HG02943 (cell line): Measurements from ENCODE around the gene CDK5.

Source experiments
- ATAC-seq: cut with Tn5 transposase; IDR thresholded peaks from one replicate; pipeline ENCODE4 v1.9.1; 2021; ENCODE audit warnings: mild to moderate bottlenecking, low read depth, moderate library complexity; ENCODE audit not compliant: unreplicated experiment

The CDK5 gene

DNA sequence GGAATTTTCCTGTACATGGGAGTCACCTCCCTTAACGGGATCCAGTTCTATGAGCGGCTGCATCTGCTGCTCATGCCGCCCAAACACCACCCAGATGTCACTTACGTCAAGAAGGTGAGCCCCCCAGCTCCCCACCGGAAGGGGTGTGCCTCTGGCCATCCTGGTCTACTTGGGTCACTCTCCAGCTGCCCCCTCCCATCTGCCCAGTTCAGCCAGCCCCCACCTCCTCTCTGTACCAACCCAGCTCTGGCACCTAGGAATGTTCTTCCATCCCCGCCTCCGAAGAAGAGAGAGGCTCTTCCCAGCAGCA lies 17.9 kb upstream of the CDK5 start:
- no peak for ATAC-seq

- no peak for ATAC-seq
Measured at GRCh38 chr7:151074817-151075661, 17.3 kb upstream of the CDK5 start.

DNA sequence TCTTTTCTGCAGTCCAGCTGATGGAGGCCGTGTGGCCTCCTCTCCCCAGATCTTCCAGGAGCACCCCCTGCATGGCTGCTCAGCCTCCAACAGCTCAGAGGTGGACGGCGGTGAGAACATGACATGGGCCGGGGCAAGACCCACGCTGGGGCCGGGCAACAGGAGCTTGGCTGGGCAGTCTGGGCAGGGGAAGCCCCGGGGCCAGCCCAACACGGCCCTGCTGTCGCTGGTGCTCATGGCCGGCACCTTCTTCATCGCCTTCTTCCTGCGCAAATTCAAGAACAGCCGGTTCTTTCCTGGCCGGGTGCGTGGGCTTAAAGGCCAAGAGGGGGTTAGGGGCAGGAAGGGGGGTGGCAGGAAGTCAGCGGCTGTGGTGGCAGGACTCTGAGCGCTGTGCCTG lies 16.3 kb upstream of the CDK5 start:
- ATAC-seq: no peak

DNA sequence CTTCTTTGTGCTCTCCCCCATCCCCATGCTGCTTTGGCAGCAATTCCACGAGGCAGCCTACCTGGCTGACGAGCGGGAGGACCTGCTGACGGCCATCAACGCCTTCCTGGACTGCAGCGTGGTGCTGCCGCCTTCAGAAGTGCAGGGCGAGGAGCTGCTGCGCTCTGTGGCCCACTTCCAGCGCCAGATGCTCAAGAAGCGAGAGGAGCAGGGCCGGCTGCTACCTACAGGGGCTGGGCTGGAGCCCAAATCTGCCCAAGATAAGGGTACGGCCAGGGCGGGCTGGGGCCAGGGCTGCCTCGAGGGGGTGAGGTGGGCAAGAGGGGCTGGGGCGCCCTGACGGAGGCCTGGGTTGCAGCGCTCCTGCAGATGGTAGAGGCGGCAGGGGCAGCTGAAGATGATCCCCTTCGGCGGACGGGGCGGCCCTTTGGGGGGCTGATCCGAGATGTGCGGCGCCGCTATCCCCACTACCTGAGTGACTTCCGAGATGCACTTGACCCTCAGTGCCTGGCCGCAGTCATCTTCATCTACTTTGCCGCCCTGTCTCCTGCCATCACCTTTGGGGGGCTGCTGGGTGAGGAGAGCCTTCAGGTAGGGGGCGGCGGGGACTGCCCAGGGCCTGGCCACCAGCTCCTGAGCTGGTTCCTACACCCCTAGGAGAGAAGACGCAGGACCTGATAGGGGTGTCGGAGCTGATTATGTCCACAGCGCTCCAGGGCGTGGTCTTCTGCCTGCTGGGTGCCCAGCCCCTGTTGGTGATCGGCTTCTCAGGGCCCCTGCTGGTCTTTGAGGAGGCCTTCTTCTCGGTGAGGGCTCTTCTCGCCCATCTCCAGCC lies 13.6 kb upstream of the CDK5 start:
- ATAC-seq: no peak

- no peak for ATAC-seq
Measured at GRCh38 chr7:151070574-151070960, 12.9 kb upstream of the CDK5 start.

DNA sequence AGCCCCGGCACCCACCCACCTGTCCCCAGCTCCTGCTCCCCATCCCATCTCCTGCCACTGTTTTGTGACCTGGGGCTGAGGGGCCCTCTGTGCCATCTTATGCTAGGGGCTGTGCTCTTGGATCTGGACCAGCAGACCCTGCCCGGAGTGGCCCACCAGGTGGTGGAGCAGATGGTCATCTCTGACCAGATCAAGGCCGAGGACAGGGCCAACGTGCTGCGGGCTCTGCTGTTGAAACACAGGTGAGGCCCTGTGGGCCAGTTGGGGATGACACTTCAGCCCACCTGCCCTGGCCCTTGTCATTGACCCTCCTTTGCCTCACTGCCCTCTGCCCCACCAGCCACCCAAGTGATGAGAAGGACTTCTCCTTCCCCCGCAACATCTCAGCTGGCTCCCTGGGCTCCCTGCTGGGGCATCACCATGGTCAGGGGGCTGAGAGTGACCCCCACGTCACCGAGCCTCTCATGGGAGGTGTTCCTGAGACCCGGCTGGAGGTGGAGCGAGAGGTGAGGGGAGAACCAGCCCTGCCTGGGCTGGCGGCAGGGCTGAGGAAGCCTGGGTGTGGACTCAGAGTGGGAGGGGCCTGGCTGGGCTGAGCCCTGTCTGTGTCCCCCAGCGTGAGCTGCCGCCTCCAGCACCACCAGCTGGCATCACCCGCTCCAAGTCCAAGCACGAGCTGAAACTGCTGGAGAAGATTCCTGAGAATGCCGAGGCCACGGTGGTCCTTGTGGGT lies 12.3 kb upstream of the CDK5 start:
- ATAC-seq: no peak

DNA sequence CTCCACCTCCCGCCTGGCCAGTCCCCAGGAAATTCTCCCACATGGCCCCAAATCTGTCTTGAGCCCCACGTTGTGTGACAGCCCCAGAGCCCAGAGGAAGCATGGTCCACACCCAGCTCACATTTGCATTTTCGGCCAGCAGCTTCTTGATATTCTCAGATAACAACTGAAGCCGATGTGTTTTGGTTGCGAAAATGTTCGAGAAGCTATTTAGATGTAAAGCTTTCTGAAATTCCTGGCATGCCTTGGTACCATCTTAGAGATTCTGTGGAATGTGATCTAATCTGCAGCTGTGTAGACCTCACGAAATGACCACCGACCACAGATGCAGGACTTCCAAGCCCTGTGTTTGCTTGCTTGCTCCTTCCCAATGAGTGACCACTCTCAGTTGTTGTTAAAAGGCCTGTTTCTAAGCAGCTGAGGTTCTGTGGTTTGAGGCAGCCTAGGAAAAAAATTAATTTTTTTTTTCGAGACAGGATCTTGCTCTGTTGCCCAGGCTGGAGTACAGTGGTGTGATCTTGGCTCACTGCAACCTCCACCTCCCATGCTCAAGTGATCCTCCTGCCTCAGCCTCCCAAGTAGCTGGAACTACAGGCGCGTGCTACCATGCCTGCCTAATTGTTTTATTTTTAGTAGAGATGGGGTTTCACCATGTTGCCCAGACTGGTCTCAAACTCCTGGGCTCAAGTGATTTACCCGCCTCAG lies 10.5 kb upstream of the CDK5 start:
- ATAC-seq: no peak

- ATAC-seq: no peak
Measured at GRCh38 chr7:151066273-151066974, 8.7 kb upstream of the CDK5 start.

DNA sequence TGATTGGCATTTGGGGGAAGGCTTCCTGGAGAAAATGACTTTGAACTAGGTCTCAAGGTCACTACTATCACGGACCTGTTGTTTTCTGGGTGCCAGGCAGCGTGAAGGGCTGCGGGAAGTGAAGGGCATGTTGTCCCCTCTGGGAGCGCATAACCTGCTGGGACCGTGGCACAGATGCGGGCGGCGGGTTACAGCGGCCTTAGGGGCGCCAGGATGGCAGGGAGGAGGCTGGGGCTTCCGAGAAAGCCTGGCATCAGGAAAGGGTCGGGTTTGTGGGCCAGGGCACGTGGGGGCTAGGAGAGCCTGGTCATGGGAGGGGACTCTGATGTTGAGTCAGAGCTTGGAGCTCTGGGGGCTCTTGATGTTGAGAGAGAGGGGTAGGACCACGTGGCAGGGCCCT lies 7.8 kb upstream of the CDK5 start:
- no peak for ATAC-seq

DNA sequence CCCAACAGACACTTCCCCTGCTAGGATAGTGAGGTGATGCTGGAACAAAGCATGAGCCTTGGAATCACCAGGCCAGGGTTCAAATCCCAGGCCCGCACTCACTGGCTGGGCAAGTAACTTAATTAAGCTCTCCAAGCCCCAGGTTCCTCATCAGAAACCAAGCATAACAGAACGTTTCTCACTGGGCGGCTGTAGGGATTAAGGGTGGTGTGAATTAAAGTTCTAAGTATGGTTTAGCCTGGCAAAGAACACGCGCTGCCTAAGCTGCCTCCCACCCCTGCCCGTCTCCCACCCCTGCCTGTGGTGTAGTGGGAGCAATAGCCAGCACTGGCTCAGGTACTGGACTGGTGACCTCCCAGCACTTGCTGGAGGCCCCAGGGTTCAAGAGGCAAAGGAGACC lies 7.3 kb upstream of the CDK5 start:
- ATAC-seq: no peak

GRCh38 chr7:151064454-151064853 lies 6.8 kb upstream of the CDK5 start:
- ATAC-seq: no peak

- no peak for ATAC-seq
Measured at GRCh38 chr7:151063212-151063561, 5.5 kb upstream of the CDK5 start.

DNA sequence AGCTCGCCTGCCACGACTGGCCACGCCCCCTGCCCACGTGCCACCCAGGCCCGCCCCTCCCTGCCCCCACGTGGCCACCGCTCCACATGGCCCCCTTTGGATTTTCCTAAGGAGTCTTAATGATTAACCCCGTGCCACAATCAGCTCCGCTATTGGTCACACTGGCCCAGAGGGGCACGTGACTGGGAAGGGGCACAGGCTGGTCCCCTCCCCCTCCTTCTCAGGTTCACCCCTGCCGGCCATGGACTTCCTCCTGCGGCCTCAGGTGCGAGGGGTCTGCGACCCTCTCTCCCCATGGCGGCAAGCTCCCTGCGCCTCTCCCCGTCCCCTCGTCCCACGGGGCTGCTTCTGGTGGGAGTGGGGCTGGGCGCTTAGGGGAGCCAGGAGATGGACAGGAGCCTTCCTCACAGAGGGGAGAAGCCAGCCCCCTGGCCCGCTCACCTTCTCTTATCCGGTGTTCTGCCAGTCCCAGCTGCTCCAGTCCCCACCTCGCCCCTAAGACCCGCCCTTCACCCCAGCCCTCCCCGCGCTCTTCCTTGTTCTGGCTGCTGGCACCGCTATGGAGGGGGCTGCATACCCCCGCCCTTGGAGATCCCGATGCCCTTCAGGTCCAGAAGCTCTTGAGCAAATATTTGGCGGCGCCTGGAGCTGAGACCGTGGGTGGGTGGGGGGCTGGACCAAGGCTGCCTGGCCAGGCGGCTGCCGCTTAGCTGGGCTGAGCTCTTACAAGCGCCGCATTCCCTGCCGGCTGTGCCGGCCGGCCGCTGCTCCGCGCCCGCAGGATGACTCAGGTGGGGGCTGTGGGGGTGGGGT lies 4.9 kb upstream of the CDK5 start:
- no peak for ATAC-seq

GRCh38 chr7:151062111-151062398 lies 4.4 kb upstream of the CDK5 start:
- no peak for ATAC-seq

DNA sequence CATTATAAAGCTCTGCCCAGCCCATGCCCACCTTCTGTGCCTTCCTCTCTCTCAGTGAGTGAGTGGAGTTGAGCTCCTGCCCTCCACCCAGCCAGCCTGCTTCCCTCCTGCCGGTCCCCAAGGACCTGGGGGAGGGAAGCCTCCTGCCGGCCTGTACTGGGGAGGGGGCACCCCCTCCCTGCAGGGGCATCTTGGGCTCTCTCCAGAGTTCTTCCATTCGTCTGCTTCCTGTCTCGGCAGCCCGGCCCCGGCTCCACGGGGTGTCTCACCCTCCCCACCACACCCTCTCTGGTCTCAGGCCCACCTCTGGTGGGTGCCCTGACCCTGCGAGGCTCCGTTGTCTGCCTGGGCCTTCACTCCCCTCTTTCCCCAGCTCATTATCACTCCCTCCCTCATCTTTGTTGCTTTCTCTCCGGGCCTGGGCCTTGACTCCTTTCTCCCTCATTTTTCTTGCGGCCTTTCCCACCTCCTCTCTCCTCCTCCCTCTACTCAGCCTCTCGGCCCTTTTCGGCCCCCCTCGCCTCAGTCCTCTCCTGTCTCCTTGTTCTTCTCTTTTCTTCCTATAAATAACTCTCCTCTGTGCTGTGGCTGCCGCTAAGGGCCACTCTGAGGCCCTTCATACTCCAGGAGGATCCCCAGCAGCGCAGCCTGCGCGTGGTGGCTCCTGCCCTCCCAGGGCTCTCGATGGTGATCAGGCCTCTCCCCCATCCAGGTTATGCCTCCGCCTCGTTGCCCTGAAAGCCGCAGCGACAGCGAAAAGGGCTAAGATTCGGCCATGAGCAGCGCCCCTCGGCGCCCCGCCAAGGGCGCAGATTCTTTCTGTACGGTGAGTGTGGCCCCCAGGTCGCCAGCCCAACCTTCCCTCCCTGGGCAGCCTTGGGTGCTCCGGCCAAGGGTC lies 3.8 kb upstream of the CDK5 start:
- no peak for ATAC-seq

DNA sequence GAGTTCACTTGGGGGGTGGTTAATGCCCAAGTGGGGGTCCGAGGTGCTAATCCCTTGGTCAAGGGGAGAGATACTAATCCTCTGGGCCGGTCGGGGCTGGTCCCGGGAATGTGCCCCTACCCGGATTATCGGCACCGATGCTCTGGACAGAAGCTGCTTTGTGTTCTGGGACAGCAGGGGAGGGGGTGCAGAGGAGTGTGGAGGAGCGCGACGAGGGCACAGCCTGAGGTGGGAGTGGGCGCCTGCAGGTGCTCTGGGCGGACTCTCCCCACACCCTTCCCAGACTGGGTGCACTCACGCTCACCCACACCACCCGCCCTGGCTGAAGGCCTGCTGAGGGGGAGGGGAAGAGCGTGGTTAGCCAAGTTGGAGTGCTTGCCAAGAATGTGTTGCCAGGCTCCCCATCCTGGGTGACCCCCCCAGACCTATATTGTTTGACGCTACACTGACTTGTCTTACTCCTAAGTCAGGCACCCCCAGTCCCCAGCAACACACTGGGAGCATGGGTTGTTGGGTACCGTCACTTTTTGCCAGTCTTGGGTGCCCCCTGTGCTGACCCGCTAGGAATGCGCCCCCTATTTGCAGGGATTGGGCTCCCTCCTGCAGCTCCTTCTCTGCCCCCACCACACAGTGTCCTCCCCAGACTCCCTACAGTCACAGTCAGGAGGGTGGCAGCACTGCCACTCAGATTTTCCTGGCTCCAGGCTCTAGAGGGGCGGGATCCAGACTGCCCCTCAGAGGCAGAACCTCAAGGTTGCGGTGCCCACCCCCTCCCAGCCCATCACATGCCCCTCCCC lies 2.9 kb upstream of the CDK5 start:
- ATAC-seq: no peak

DNA sequence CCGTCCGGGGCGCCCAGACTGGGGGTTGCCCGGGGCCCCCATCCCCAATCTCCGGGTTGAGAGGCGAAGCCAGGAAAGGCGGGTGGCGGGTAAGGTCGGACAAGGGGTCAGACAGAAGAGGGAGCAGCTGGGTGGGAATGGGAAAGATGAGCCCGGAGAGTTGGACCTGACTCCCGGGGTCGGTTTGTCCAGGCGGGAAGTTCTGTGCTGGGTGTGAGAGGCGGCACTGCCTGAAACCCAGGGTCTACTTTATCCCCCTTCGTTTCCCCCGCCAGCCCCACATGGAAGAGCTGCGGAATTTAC lies 2.4 kb upstream of the CDK5 start:
- ATAC-seq: no peak
